HUES48 (cell line): Measurements from ENCODE around the gene HIF3A.
"Not testable (repeated sequence)": the region's sequence is repeated elsewhere in the genome, so short reads cannot be mapped to it uniquely, and the experiment has no call there.

Source experiments
- H3K27ac ChIP-seq: one replicate; pipeline ENCODE4 v1.7.0; 2013; ENCODE audit warnings: low read depth, low read length, inconsistent platforms
- H3K27me3 ChIP-seq: 2 replicates; pipeline ENCODE4 v1.6.1; 2013; ENCODE audit warnings: mild to moderate bottlenecking, low read length; ENCODE audit not compliant: control insufficient read depth, insufficient read depth
- H3K36me3 ChIP-seq: 2 replicates; pipeline ENCODE4 v1.6.1; 2013; ENCODE audit warnings: low read length; ENCODE audit not compliant: control insufficient read depth, insufficient read depth
- H3K4me1 ChIP-seq: 2 replicates; pipeline ENCODE4 v1.6.1; 2013; ENCODE audit warnings: mild to moderate bottlenecking, low read length; ENCODE audit not compliant: control insufficient read depth, insufficient read depth
- H3K4me3 ChIP-seq: 2 replicates; pipeline ENCODE4 v1.5.1; 2013; ENCODE audit warnings: mild to moderate bottlenecking, low read depth, low read length
- H3K9ac ChIP-seq: 2 replicates; pipeline ENCODE4 v1.6.1; 2013; ENCODE audit warnings: mild to moderate bottlenecking, low read depth, low read length, moderate library complexity
- H3K9me3 ChIP-seq: 2 replicates; pipeline ENCODE4 v1.6.1; 2013; ENCODE audit warnings: low read length; ENCODE audit not compliant: control insufficient read depth, insufficient read depth

Gene HIF3A

GRCh38 chr19:46375476-46376067 lies 78.7 kb downstream of the HIF3A start:
- H3K36me3 ChIP-seq: peaks cover 55% of the 10 kb centered on the region
- peaks cover 26% of the 10 kb centered on the region for H3K4me1 ChIP-seq
- not testable (repeated sequence) for H3K27ac ChIP-seq, H3K9me3 ChIP-seq, H3K4me3 ChIP-seq, H3K9ac ChIP-seq, H3K27me3 ChIP-seq

- Histone ChIP-seq H3K9ac (no peak overlapping the region), H3K36me3 (peaks cover 64% of the 10 kb centered on the region), H3K4me1 (peaks cover 26% of the 10 kb centered on the region)
Measured at GRCh38 chr19:46376241-46377153, 79.7 kb downstream of the HIF3A start.

GRCh38 chr19:46378268-46378667 lies 81.4 kb downstream of the HIF3A start:
- Histone ChIP-seq H3K4me1 (peaks cover 14% of the 10 kb centered on the region), H3K4me3 (no peak overlapping the region), H3K9ac (no peak overlapping the region), H3K9me3 (no peaks in the 10 kb centered on the region), H3K36me3 (peaks cover 81% of the 10 kb centered on the region), H3K27me3 (no peaks in the 10 kb centered on the region), H3K27ac (no peak overlapping the region)

More at GRCh38 chr19:46376241-46377153, 79.7 kb downstream of the HIF3A start:
- Histone ChIP-seq H3K27me3 (no peaks in the 10 kb centered on the region), H3K27ac (no peak overlapping the region), H3K4me3 (no peak overlapping the region), H3K9me3 (no peaks in the 10 kb centered on the region)

- Histone ChIP-seq H3K4me3 (no peak overlapping the region), H3K9ac (no peak overlapping the region), H3K36me3 (peaks cover 94% of the 10 kb centered on the region), H3K27me3 (no peaks in the 10 kb centered on the region), H3K9me3 (no peaks in the 10 kb centered on the region), H3K27ac (no peak overlapping the region), H3K4me1 (no peaks in the 10 kb centered on the region)
Measured at GRCh38 chr19:46380690-46381089, 83.8 kb downstream of the HIF3A start.

- H3K36me3 ChIP-seq: peaks cover 91% of the 10 kb centered on the region
Measured at GRCh38 chr19:46381346-46381745, 84.5 kb downstream of the HIF3A start.

GRCh38 chr19:46381756-46382345 lies 85.0 kb downstream of the HIF3A start:
- Histone ChIP-seq H3K4me1 (no peaks in the 10 kb centered on the region), H3K36me3 (peaks cover 90% of the 10 kb centered on the region), H3K9ac (no peak overlapping the region), H3K27me3 (no peaks in the 10 kb centered on the region), H3K27ac (no peak overlapping the region), H3K9me3 (no peaks in the 10 kb centered on the region), H3K4me3 (no peak overlapping the region)

More at GRCh38 chr19:46381346-46381745, 84.5 kb downstream of the HIF3A start:
- Histone ChIP-seq H3K4me1 (no peaks in the 10 kb centered on the region), H3K4me3 (no peak overlapping the region), H3K27ac (no peak overlapping the region), H3K9me3 (no peaks in the 10 kb centered on the region), H3K9ac (no peak overlapping the region), H3K27me3 (no peaks in the 10 kb centered on the region)

- H3K27ac ChIP-seq: no peak overlapping the region
- H3K9ac ChIP-seq: no peak overlapping the region
- no peaks in the 10 kb centered on the region for H3K27me3 ChIP-seq
- no peaks in the 10 kb centered on the region for H3K9me3 ChIP-seq
- no peaks in the 10 kb centered on the region for H3K4me1 ChIP-seq
- H3K4me3 ChIP-seq: no peak overlapping the region
- H3K36me3 ChIP-seq: peaks cover 90% of the 10 kb centered on the region
Measured at GRCh38 chr19:46383171-46383815, 86.5 kb downstream of the HIF3A start.

- H3K36me3 ChIP-seq: peaks cover 90% of the 10 kb centered on the region
- no peaks in the 10 kb centered on the region for H3K9me3 ChIP-seq
- no peaks in the 10 kb centered on the region for H3K4me1 ChIP-seq
- no peak overlapping the region for H3K9ac ChIP-seq
- no peak overlapping the region for H3K27ac ChIP-seq
- no peak overlapping the region for H3K4me3 ChIP-seq
- no peaks in the 10 kb centered on the region for H3K27me3 ChIP-seq
Measured at GRCh38 chr19:46383846-46384245, 87.0 kb downstream of the HIF3A start.

GRCh38 chr19:46384396-46384795 lies 87.6 kb downstream of the HIF3A start:
- Histone ChIP-seq H3K9ac (no peak overlapping the region), H3K9me3 (no peaks in the 10 kb centered on the region), H3K27ac (no peak overlapping the region), H3K4me3 (no peak overlapping the region), H3K4me1 (no peaks in the 10 kb centered on the region), H3K36me3 (peaks cover 90% of the 10 kb centered on the region), H3K27me3 (no peaks in the 10 kb centered on the region)

- H3K27ac ChIP-seq: no peak overlapping the region
- no peaks in the 10 kb centered on the region for H3K4me1 ChIP-seq
- H3K4me3 ChIP-seq: no peak overlapping the region
- peaks cover 88% of the 10 kb centered on the region for H3K36me3 ChIP-seq
- no peak overlapping the region for H3K9ac ChIP-seq
- no peaks in the 10 kb centered on the region for H3K27me3 ChIP-seq
- H3K9me3 ChIP-seq: no peaks in the 10 kb centered on the region
Measured at GRCh38 chr19:46385636-46386035, 88.8 kb downstream of the HIF3A start.
